Neuron (in vitro differentiated cells): ENCODE data around the gene SH3PXD2A.

Experiments
- H2AFZ ChIP-seq: one replicate; pipeline ENCODE4 v1.6.1; 2013; ENCODE audit warnings: low read depth, mild to moderate bottlenecking, inconsistent platforms, low read length, moderate library complexity
- H3K27me3 ChIP-seq: one replicate; pipeline ENCODE4 v1.6.1; 2013; ENCODE audit warnings: low read length; ENCODE audit not compliant: insufficient read depth
- H3K36me3 ChIP-seq: one replicate; pipeline ENCODE4 v1.6.1; 2013; ENCODE audit warnings: low read length; ENCODE audit not compliant: insufficient read depth
- H3K4me1 ChIP-seq: one replicate; pipeline ENCODE4 v1.6.1; 2013; ENCODE audit warnings: low read length; ENCODE audit not compliant: insufficient read depth
- H3K4me3 ChIP-seq: 2 replicates; pipeline ENCODE4 v1.5.1; 2013; ENCODE audit warnings: mild to moderate bottlenecking, low read length, moderate library complexity
- H3K9me3 ChIP-seq: one replicate; pipeline ENCODE4 v1.6.1; 2013; ENCODE audit warnings: low read length

The SH3PXD2A gene

DNA sequence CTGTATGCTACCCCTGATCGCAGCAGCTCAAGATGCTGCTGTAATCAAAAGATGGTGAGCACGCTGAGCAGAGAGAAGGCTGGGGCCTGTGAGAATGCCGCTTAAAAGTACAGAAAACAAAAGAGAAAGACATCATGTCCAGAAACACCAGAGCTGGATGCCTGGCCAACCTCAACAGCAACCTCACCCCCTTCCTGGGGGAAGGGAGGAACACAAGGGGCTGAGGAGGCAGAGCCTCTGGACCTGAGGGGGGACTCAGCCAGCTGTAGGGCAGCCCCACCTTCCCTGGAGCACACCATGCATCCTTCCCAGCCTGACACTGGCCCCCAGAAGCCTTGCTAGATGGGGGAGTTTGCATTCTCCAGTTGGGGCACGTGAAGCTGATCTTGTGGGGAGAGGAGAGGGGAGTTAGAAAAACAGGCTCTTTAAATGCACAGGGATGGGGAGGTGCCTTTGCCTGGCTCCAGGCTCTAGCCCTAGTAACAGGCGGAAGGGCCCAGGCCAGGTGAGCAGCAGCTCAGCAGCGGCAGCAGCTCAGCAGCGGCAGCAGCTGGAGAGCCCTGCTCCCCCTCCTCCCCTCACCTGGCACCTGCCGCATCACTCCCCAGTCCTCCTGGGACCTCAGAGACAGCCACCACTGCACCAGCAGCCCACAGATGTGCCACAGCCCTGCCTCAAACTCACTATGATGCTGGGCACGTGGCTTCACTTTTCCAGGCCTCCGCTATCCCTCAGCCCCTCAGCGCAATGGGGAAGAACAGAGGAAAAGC lies 205.5 kb downstream of the SH3PXD2A start:
- H2AFZ ChIP-seq = no peak overlapping the region
- H3K36me3 ChIP-seq = no peaks in the 10 kb centered on the region
- peaks cover 6% of the 10 kb centered on the region for H3K4me1 ChIP-seq
- H3K4me3 ChIP-seq = no peak overlapping the region
- H3K27me3 ChIP-seq = no peaks in the 10 kb centered on the region
- no peaks in the 10 kb centered on the region for H3K9me3 ChIP-seq

DNA sequence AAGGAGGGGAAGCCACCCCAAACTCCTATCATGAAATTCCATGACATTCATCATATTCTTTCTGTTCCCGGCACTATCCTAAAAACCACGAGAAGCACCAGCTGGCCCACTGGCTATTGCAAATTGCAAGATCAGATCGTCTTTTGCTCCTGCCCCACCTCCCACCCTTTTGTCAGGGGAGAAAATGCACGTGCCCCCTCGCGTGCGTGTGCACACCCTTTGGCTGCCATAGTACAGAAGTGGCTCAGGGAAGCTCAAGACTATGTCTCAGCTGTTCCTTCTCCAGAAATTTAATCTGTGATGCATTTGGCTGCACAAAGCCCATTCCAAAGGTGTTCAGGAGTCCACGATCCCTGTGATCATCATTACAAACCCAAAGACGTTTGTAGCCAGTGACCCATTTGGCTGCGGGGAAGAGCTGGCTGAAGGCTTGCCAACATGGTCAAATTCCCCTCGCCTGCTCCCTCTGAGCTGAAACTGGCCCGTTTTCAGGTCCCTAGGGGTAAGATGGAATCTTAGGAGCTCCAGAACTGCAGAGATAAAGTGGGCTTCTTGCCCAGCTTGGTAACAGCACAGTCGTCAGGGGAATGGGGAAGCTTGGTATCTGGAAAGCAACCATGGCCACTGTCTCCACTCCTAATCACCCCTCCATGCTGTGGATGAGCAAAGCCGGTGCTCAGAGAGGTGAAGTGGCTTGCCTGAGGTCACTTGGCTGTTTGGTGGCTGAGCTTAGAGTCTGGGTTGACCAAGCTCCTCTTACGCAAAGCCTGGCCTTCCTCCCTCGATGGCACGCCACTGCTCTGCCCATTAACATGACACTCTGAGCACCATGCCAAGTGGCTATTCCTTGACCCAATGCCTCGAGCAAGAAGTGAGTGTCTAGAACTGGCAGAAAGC lies 206.5 kb downstream of the SH3PXD2A start:
- no peaks in the 10 kb centered on the region for H3K9me3 ChIP-seq
- H3K27me3 ChIP-seq = no peaks in the 10 kb centered on the region
- no peak overlapping the region for H2AFZ ChIP-seq
- H3K4me3 ChIP-seq = no peak overlapping the region
- H3K4me1 ChIP-seq = peaks cover 6% of the 10 kb centered on the region
- no peaks in the 10 kb centered on the region for H3K36me3 ChIP-seq

DNA sequence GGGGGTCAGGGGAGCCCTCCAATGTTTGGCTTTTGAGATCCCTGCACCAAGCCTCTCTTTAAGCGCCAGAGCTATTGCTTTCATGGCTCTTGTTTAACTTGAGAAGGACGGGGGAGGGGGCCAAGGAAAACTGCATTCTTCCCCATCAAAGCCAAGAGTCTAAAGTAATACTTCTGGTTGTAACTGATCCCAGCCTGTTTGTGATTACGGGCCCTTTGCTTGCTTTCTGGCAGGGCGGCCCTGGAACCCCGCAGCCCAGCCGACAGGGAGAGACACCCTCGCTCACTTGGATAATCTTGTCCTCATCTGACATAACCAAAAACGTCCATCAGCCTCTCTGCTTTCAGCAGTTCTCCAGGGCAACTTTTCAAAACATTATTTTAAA lies 207.1 kb downstream of the SH3PXD2A start:
- no peak overlapping the region for H2AFZ ChIP-seq
- no peak overlapping the region for H3K4me3 ChIP-seq
- H3K9me3 ChIP-seq = no peaks in the 10 kb centered on the region
- no peaks in the 10 kb centered on the region for H3K36me3 ChIP-seq
- no peaks in the 10 kb centered on the region for H3K27me3 ChIP-seq
- H3K4me1 ChIP-seq = peaks cover 6% of the 10 kb centered on the region

DNA sequence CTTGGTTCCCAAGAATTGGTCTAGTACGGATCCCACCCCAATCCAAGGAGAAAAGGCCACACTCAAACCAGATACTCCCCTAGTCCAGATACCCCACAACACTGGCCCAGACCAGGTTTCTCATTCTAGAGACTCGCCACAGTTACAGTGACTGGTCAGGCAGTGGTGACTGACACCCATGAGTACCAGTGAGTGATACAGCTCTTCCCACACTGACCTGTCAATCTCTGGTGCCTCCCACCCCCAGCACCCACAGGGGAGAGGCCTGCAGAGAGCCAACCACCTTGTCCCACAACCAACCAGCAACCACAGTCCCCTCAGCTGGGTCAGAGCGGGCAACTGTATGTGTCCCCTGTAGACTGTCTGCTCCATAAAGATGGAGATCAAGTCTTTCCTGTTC lies 209.1 kb downstream of the SH3PXD2A start:
- peaks cover 8% of the 10 kb centered on the region for H3K4me1 ChIP-seq
- H2AFZ ChIP-seq = no peak overlapping the region
- H3K9me3 ChIP-seq = no peaks in the 10 kb centered on the region
- no peaks in the 10 kb centered on the region for H3K27me3 ChIP-seq
- no peak overlapping the region for H3K4me3 ChIP-seq
- no peaks in the 10 kb centered on the region for H3K36me3 ChIP-seq

DNA sequence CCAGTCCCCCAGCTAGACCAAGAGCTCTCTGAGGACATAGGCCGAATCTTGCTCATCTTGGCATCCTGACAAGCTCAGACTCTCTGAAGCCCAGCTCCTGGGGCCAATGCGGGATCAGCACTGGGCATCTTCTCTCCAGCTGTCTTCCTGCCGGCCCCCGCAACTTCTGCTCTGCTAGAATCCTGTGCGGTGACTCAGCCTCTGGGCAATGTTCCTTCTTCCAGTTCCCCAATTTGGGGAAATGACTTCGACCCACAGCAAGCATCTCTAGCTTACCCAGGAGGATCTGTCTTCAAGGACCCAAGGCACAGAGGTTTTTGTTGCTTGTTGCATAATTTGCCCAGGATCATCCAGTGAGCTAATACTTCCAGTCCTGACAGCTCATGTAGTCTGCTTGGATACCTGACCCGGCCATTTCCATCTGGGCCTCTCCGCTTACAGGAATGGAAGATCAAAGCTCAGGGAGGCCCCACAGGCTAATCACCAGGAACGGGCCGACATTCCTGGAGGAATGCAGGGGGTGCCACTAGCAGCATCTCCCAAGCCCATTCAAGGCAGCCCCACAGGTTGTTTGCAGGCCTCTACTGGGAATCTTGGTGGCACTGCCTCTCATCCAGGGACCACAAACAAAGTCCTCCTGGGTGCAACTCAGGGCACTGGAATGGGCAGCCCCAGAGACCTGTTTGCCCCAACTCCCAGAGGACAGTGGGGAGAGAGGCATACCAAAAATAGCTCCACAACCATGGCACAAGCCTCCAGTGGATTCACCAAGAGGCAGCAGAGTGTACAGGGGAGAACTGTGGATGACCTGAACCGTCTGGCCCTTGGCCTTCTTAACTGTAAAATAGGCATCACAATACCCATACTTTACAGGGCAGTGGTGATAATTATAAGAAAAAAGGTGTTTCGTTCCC lies 210.0 kb downstream of the SH3PXD2A start:
- Histone ChIP-seq H3K27me3 (no peaks in the 10 kb centered on the region), H3K36me3 (no peaks in the 10 kb centered on the region), H3K4me3 (no peak overlapping the region), H2AFZ (no peak overlapping the region), H3K9me3 (no peaks in the 10 kb centered on the region), H3K4me1 (peaks cover 4% of the 10 kb centered on the region)

DNA sequence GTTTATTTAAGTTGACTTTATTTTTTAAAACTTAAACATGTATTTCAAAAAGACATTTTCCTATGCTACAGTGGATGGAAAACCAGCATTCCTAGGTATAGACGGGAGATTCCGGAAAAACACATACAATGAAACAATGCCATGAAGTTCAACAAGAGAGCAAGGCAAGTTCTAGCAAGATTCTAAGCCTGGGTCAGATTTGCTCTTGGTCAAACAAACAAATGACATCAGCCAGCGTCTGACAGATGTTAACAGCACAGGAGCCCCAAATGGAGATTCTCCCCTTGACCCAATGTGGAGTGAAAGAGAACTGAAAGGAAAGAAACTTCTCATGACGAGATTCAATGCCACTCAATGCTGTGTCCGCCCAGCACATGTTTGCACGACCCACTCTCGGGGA lies 212.0 kb downstream of the SH3PXD2A start:
- Histone ChIP-seq H2AFZ (no peak overlapping the region), H3K9me3 (no peaks in the 10 kb centered on the region), H3K4me3 (no peak overlapping the region), H3K27me3 (no peaks in the 10 kb centered on the region), H3K36me3 (no peaks in the 10 kb centered on the region), H3K4me1 (peaks cover 4% of the 10 kb centered on the region)

DNA sequence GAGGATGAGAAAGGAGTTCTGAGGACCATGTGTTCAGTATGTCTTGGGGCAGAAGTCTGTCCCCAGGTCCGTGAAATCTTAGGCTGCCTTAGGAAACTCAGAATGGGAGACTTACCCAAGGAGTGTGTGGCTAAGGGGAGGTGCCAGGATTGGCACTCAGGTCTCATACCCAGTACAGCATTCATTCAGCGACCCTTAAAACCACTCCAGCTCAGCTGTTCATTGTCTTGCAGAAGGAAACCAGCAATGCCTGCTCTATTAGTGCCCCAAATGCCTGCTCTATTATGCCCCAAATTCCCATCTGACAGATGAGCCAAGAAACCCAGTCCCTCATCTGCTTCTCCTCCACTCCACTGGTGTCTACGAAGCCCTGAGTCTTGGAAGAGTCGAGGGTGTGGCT lies 214.1 kb downstream of the SH3PXD2A start:
- Histone ChIP-seq H2AFZ (no peak overlapping the region), H3K36me3 (no peaks in the 10 kb centered on the region), H3K4me3 (no peak overlapping the region), H3K27me3 (no peaks in the 10 kb centered on the region), H3K9me3 (no peaks in the 10 kb centered on the region), H3K4me1 (peaks cover 7% of the 10 kb centered on the region)

DNA sequence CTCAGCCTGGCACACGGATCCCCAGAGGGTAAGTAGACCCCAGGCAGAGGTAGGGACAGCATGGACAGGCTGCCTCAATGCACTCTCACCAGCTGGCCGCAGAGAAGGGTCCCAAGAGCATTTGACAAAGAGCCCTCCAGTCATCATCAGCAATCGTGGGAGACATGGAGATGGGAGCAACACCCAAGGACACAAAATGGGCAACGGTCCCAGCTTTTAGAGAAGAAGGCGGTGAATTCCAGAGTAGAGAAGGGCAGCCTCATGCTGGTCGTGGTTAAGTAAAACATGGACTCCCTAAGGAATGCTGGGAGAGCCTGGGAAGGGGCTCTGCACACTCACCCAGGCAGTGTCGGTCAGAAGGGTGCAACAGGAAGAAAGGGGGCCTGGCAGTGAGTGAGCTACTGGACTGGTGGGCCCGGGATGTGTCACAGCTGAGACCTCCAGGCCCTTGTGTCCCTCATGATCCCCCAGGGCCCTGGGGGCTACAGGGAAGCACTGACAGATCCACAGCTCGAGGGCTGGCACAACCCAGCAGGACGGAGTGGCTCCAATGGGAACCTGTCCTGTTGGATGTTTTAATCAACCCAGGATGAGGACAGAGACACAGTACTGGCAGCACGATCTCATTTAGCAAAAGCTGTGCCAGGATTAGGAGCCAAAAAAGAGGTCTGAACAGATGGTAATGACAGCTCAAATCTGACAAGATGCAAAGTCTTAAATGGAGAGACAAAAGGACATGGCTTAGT lies 214.8 kb downstream of the SH3PXD2A start:
- Histone ChIP-seq H3K4me1 (peaks cover 7% of the 10 kb centered on the region), H2AFZ (no peak overlapping the region), H3K27me3 (no peaks in the 10 kb centered on the region), H3K4me3 (no peak overlapping the region), H3K36me3 (no peaks in the 10 kb centered on the region), H3K9me3 (no peaks in the 10 kb centered on the region)

DNA sequence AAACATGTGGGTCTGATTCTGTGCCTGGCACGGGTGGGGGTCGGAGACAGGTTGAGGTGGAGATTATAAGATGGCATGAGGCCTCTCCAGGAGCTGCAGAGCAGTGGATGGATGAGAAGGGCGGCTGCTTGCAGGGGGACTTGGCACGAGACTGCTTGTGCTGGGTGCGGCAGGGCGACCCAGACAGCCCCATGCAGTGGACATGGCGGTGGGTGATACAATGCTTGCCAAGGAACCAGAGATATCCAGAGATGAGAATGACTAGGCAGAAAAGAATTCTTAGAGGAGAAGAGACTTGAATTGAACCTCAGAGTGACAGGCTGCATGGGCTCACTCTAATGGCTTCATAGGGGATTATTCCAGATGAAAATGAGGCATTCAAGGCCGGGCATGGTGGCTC lies 216.4 kb downstream of the SH3PXD2A start:
- no peaks in the 10 kb centered on the region for H3K27me3 ChIP-seq
- no peak overlapping the region for H2AFZ ChIP-seq
- no peak overlapping the region for H3K4me3 ChIP-seq
- H3K4me1 ChIP-seq = peaks cover 7% of the 10 kb centered on the region
- no peaks in the 10 kb centered on the region for H3K36me3 ChIP-seq
- H3K9me3 ChIP-seq = no peaks in the 10 kb centered on the region

DNA sequence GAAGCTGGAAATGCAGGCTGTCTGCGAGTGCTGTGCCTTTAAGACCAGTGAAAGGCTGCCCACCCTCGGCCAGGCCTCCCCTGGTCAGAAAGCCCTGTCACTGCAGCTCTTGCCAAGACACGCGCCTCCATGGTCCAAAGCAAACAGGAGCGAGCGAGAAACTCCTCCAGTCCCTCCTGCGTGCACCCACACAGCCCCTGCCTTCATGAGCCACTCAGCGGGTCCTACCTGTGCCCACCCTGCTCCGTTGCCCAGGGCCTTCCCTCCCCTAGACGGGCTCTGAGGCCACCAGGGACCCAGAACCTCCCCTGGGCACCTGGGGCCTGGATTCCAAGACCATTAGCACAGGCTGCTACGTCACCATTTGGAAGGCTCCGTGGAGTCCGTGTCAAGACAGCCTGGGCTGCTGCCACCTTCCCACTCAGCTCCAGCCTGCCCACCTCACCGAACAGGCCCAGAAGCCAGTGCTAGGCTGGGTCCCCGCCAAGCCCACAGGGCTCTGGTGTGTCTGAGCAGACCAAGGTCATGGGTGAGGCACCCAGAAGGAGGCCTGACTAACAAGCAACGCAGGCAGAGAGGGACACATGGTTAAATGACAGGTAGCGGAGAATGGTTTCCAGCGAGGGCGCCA lies 217.3 kb downstream of the SH3PXD2A start:
- H3K4me3 ChIP-seq = no peak overlapping the region
- no peaks in the 10 kb centered on the region for H3K9me3 ChIP-seq
- H2AFZ ChIP-seq = no peak overlapping the region
- no peaks in the 10 kb centered on the region for H3K36me3 ChIP-seq
- no peaks in the 10 kb centered on the region for H3K27me3 ChIP-seq
- H3K4me1 ChIP-seq = peaks cover 7% of the 10 kb centered on the region

DNA sequence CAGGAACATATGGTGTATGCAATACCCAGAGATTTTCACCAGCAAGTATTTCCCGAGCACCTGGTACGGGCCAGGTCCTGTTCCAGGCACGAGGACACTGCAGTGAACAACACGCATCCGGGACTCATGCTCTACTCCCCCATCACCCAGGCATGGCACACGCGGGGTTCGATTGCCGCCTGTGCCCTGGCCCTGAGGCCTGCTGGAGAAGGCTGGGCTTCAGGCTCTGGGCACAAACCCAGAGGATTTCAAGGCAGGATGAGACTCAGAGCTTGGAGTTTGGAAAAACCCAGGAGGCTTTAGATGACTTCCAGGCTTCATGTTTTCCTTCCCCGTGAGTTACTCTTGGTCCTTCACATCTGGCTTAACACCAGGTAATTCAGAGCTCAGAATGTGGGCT lies 218.4 kb downstream of the SH3PXD2A start:
- H3K36me3 ChIP-seq = no peaks in the 10 kb centered on the region
- H3K9me3 ChIP-seq = no peaks in the 10 kb centered on the region
- H3K4me1 ChIP-seq = peaks cover 3% of the 10 kb centered on the region
- H2AFZ ChIP-seq = no peak overlapping the region
- no peak overlapping the region for H3K4me3 ChIP-seq
- no peaks in the 10 kb centered on the region for H3K27me3 ChIP-seq

DNA sequence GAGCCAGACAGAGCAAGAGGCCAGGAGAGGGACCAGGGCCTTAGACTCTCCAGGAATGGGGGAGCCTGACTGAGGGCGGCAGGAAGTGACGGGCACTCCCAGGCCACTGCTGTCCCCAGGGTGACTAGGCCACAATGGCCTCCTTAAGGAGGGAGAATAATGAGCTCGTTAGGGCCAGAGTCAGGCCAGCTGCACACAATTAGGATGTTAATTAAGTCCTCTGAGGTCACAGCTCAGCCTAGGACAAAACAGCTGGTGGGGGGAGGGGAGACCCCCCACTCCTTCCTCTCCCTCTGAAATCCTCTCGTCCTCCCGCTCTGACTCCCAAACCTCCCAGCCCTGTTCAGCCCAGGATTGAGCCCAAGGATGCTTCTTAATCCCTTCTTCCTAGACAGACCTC lies 218.9 kb downstream of the SH3PXD2A start:
- Histone ChIP-seq H2AFZ (no peak overlapping the region), H3K4me1 (peaks cover 3% of the 10 kb centered on the region), H3K4me3 (no peak overlapping the region), H3K27me3 (no peaks in the 10 kb centered on the region), H3K36me3 (no peaks in the 10 kb centered on the region), H3K9me3 (no peaks in the 10 kb centered on the region)
